Ammon's horn (tissue), 1 donor: ENCODE results near the gene TCF7L1.
"Not testable (repeated sequence)": the region's sequence is repeated elsewhere in the genome, so short reads cannot be mapped to it uniquely, and the experiment has no call there.

Source experiments
- DNase-seq: peaks from one replicate; pipeline ENCODE4 v3.0.0-alpha.2; 2016; ENCODE audit warnings: low spot score

Gene TCF7L1

GRCh38 chr2:85283641-85284040 lies 150.4 kb downstream of the TCF7L1 start:
- DNase-seq, result no peak

DNA sequence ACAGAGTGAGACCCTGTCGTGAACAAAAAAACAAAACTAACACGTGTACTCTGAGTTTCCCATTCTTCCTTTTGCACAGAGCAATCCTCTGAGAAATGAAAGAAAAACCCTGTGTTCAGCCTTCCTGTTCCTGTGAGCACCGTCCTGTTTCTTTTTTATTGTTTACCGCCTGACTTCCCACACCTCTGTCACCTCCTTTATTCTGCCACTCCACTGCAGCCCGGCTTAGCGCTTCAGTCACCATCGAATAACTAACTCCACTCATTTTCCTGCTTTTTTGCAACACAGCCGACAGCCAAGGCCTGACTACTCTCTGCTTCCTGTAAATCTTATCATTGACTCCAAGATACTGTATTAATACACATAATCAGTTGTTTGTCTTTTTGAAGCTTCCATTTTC lies 153.7 kb downstream of the TCF7L1 start:
- DNase-seq, result no peak

GRCh38 chr2:85287721-85288120 lies 154.5 kb downstream of the TCF7L1 start:
- no peak for DNase-seq

DNA sequence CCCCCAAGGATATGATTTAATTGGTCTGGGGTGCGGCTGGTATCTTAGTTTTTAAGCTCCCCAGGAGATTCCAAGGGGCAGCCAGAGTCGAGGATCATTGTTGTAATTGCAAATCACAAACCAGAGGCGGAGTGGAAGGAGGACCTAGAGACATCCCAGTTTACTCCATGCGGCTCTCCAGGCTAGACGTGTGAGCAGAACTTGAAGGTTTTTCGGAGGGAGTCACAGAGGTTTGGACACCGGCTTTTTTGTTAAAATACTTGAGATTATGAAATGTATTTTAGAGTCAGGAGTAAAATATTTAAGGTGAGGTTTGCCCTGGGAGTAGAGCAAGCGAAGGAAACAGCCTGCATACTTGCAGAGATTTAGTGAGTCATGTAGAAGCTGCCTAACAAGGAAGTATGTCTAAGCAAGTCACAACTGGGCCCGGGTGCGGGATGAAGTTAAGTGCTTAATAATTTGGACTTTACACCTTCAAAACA lies 155.1 kb downstream of the TCF7L1 start:
- DNase-seq, result no peak

DNA sequence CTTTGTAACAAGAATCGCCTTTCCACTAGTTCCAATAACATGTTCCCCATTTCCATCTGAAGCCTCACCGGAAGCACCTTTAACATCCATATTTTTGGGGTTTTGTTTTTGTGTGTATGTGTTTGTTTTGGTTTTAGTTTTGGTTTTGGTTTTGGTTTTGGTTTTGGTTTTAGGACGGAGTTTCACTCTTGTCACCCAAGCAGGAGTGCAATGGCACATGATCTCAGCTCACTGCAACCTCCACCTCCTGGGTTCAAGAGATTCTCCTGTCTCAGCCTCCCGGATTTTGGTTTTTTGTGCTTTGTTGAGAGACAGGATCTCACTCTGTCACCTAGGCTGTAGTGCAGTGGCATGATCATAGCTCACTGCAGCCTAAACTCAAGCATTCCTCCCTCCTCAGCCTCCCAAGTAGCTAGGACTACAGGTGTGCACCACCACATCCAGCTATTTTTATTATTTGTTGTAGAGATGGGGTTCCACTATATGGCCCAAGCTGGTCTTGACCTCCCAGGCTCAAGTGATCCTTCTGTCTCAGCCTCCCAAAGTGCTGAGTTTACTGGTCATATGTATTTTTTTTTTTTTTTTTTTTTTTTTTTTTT lies 158.3 kb downstream of the TCF7L1 start:
- DNase-seq, result no peak

- DNase-seq, result peak; percentile 40
Observed at GRCh38 chr2:85302121-85302520, 168.9 kb downstream of the TCF7L1 start.

GRCh38 chr2:85303780-85304531 lies 170.8 kb downstream of the TCF7L1 start:
- no peak for DNase-seq

DNA sequence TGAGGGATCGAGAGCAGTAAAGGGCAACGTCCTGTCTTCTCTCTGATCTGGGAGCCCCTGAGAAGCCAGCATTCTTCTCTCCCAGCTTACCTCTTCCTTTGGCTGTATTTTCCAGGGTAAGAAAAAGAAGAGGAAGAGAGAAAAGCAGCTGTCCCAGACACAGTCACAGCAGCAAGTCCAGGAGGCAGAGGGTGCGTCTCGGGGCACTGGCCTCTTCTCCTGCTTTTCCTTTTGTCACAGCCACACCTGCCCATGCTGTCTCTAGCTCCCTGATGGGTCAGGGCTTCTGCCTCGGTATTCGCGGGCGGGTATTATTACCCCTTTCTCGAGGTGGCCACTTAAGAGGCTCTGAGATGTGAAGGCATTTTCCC lies 174.3 kb downstream of the TCF7L1 start:
- DNase-seq, result no peak

DNA sequence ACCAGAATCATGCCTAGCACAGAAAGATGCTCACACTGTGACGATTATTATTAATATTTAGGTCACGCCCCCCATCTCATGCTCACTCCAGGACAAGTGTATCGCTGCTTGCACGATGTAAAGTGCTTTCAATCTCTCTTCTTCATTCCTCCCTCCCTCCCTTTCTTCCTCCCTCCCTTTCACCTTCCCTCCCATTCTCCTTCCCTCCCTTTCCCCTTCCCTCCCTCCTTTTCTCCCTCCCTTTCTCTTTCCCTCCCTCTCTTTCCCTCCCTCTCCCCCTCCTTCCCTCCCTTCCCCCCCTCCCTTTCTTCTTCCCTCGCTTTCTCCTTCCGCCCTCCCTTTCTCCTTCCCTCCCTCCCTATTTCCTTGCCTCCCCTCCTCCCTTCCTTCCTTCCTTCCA lies 175.0 kb downstream of the TCF7L1 start:
- DNase-seq, result no peak

- DNase-seq, result peak; percentile 76
Observed at GRCh38 chr2:85308896-85309555, 175.8 kb downstream of the TCF7L1 start.

DNA sequence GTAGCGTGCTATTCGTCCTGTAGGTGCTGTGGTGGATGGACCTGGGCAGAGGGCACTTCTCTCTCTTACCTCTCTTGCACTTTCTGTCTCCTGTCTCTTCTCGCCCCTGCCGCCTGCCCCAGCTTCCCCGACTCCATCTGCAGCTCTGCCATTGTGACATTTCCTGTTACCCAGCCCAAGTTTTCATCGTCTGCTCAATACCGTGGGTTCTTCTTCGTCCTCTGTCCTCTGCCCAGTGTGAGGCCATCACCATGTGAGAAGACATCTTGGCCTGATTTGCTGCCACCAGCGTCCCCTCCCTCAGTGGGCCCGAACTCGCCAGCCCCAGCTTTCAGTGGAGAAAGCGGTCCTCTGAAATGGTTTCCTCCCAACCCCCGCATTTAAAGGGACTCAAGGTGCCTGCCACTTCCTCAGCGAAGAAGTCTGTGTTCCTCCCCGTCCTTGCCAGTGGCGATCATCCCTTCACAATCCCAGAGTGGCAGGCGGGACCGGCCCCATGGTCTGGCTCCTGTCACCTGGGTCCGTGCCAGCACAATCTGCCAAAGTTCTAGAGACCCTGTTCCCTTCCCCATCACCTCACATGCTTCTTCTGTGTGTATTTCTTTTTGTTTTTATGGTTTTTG lies 176.6 kb downstream of the TCF7L1 start:
- no peak for DNase-seq

GRCh38 chr2:85310330-85310729 lies 177.1 kb downstream of the TCF7L1 start:
- no peak for DNase-seq

DNA sequence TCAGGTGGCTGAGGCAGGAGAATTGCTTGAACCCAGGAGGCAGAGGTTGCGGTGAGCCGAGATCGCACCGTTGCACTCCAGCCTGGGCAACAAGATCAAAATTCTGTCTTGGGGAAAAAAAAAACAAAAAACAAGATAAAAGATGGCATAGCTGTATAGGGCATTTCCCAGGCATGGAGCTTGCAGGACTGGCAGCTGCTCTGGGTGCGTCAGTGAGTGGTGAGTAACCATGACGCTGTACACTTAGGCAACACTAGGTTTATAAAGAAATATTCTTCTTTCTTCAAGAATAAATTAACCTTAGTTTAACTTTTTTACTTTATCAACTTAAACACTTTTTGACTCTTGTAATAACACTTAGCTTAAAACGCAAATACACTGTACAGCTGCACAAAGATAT lies 179.2 kb downstream of the TCF7L1 start:
- DNase-seq, result no peak

GRCh38 chr2:85314884-85315242 lies 181.7 kb downstream of the TCF7L1 start:
- no peak for DNase-seq

- DNase-seq, result not testable (repeated sequence)
Observed at GRCh38 chr2:85315921-85316320, 182.7 kb downstream of the TCF7L1 start.

- no peak for DNase-seq
Observed at GRCh38 chr2:85318222-85319074, 185.3 kb downstream of the TCF7L1 start.

DNA sequence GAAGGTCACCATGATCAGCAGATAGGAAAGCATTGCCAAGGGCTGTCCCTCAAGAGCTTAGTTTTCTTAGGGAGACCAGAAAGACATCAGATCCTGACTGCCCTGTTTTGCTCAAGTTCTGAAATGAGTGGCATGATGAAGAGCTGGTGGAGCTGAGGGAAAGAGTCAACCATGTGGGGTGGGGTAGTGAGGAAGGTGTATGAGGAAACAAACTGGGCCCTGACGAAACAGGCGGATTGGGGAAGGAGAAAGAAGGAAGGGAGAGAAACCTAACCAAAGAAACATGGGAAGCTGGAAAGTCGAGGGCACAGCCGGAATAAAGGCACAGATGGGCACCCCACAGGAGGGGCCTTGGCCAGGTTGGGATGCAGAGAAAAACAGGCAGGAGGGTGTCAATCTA lies 186.6 kb downstream of the TCF7L1 start:
- no peak for DNase-seq

DNA sequence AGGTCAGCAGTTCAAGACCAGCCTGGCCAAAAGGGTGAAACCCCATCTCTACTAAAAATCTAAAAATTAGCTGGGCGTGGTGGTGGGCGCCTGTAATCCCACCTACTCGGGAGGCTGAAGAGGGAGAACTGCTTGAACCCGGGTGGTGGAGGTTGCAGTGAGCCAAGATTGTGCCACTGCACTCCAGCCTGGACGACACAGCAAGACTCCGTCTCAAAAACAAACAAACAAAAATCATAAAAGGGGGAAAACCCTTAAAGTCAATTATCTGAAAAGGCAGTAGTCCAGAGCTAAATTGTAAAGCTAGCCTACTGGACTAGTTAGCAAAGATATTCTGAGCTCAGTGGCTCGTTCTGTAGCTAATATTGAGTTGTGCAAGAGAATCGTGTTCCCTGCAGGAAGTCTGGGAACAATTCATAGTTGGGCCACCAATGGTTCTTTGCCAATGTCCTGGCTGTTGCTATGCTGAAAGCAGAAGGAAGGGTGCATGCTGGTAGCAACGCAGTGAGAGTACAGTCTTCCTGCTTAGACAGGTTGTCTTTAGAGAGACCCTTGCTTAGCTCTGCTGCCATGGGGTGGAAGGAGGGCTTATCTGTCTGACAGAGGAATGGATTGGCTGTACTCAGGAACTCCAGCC lies 190.3 kb downstream of the TCF7L1 start:
- DNase-seq, result no peak

GRCh38 chr2:85323988-85324367 lies 190.8 kb downstream of the TCF7L1 start:
- not testable (repeated sequence) for DNase-seq

GRCh38 chr2:85324639-85325465 lies 191.7 kb downstream of the TCF7L1 start:
- DNase-seq, result no peak

DNA sequence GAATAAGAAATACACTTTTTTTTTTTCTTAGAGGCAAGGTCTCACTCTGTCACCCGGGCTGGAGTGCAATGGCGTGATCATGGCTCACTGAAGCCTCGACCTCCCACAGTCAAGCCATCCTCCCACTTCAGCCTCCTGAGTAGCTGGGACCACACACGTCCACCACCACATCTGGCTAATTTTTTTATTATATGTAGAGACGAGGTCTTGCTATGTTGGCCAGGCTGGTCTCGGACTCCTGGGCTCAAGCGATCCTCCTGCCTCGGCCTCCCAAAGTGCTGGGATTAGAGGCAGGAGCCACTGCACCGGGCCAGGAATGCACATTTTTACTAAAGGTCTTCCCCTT lies 192.2 kb downstream of the TCF7L1 start:
- DNase-seq, result no peak
